Adipocyte (in vitro differentiated cells): ENCODE results near the gene DNAJC2.
A peak's percentile ranks its signal among the peaks of the same experiment; 100 is the strongest.

Experiments
- DNase-seq: peaks from one replicate; pipeline ENCODE4 v3.0.0-alpha.2; 2015; ENCODE audit warnings: low read depth
- H3K27me3 ChIP-seq: replicated peaks from 2 replicates; pipeline ENCODE4 v1.7.0; 2013; ENCODE audit warnings: mild to moderate bottlenecking, low read length, moderate library complexity; ENCODE audit not compliant: control insufficient read depth, insufficient read depth
- H3K36me3 ChIP-seq: 2 replicates; pipeline ENCODE4 v1.7.0; 2013; ENCODE audit warnings: low read length, mild to moderate bottlenecking, moderate library complexity; ENCODE audit not compliant: control insufficient read depth, insufficient read depth, severe bottlenecking
- H3K4me1 ChIP-seq: 2 replicates; pipeline ENCODE4 v1.7.0; 2013; ENCODE audit warnings: mild to moderate bottlenecking, low read length, moderate library complexity; ENCODE audit not compliant: control insufficient read depth, insufficient read depth
- H3K4me3 ChIP-seq: 2 replicates; pipeline ENCODE4 v1.7.0; 2013; ENCODE audit warnings: mild to moderate bottlenecking, low read length, moderate library complexity
- H3K9ac ChIP-seq: 2 replicates; pipeline ENCODE4 v1.7.0; 2013; ENCODE audit warnings: mild to moderate bottlenecking, low read length, moderate library complexity
- H3K9me3 ChIP-seq: 2 replicates; pipeline ENCODE4 v1.7.0; 2013; ENCODE audit warnings: mild to moderate bottlenecking, low read length, moderate library complexity; ENCODE audit not compliant: control insufficient read depth

Gene DNAJC2

GRCh38 chr7:103336761-103337160, 7.8 kb downstream of the DNAJC2 start:
- no peaks in the 10 kb centered on the region for H3K9me3 ChIP-seq
- DNase-seq, result no peak
- H3K36me3 ChIP-seq, result peaks cover 80% of the 10 kb centered on the region
- H3K4me1 ChIP-seq, result peaks cover 5% of the 10 kb centered on the region
- H3K27me3 ChIP-seq, result no peaks in the 10 kb centered on the region
- no peak overlapping the region for H3K9ac ChIP-seq
- H3K4me3 ChIP-seq, result no peak overlapping the region

- Histone ChIP-seq H3K36me3 (peaks cover 80% of the 10 kb centered on the region), H3K9ac (no peak overlapping the region), H3K9me3 (no peaks in the 10 kb centered on the region), H3K4me1 (no peaks in the 10 kb centered on the region), H3K4me3 (no peak overlapping the region), H3K27me3 (no peaks in the 10 kb centered on the region)
- no peak for DNase-seq
These were observed 18.8 kb downstream of the DNAJC2 start for GRCh38 chr7:103325744-103326143.

- Histone ChIP-seq H3K36me3 (peaks cover 98% of the 10 kb centered on the region), H3K9me3 (no peaks in the 10 kb centered on the region)
These were observed 27.6 kb downstream of the DNAJC2 start for GRCh38 chr7:103317009-103317408.

GRCh38 chr7:103316380-103316941, 28.1 kb downstream of the DNAJC2 start:
- no peak for DNase-seq
- Histone ChIP-seq H3K27me3 (no peaks in the 10 kb centered on the region), H3K36me3 (peaks cover 98% of the 10 kb centered on the region), H3K4me1 (peaks cover 11% of the 10 kb centered on the region), H3K9me3 (no peaks in the 10 kb centered on the region), H3K4me3 (no peak overlapping the region), H3K9ac (no peak overlapping the region)

More at GRCh38 chr7:103317009-103317408, 27.6 kb downstream of the DNAJC2 start:
- no peak overlapping the region for H3K9ac ChIP-seq
- no peak for DNase-seq
- H3K27me3 ChIP-seq, result no peaks in the 10 kb centered on the region
- no peak overlapping the region for H3K4me3 ChIP-seq
- peaks cover 11% of the 10 kb centered on the region for H3K4me1 ChIP-seq

GRCh38 chr7:103314852-103315251, 29.7 kb downstream of the DNAJC2 start:
- Histone ChIP-seq H3K36me3 (peaks cover 99% of the 10 kb centered on the region), H3K4me1 (peaks cover 11% of the 10 kb centered on the region), H3K4me3 (no peak overlapping the region), H3K9me3 (no peaks in the 10 kb centered on the region), H3K27me3 (no peaks in the 10 kb centered on the region), H3K9ac (no peak overlapping the region)
- DNase-seq, result no peak

GRCh38 chr7:103307503-103308231, 36.9 kb downstream of the DNAJC2 start:
- peaks cover 93% of the 10 kb centered on the region for H3K36me3 ChIP-seq
- peaks cover 9% of the 10 kb centered on the region for H3K4me1 ChIP-seq
- H3K9ac ChIP-seq, result no peak overlapping the region
- peaks cover 3% of the 10 kb centered on the region for H3K9me3 ChIP-seq
- DNase-seq, result no peak
- H3K27me3 ChIP-seq, result no peaks in the 10 kb centered on the region
- no peak overlapping the region for H3K4me3 ChIP-seq

- Histone ChIP-seq H3K9ac (no peak overlapping the region), H3K4me1 (peaks cover 29% of the 10 kb centered on the region), H3K9me3 (peaks cover 3% of the 10 kb centered on the region), H3K4me3 (no peak overlapping the region), H3K36me3 (peaks cover 70% of the 10 kb centered on the region), H3K27me3 (no peaks in the 10 kb centered on the region)
- DNase-seq, result no peak
These were observed 43.1 kb downstream of the DNAJC2 start for GRCh38 chr7:103301441-103301840.

- DNase-seq, result no peak
- H3K9me3 ChIP-seq, result peaks cover 3% of the 10 kb centered on the region
- peaks cover 23% of the 10 kb centered on the region for H3K4me1 ChIP-seq
- peaks cover 55% of the 10 kb centered on the region for H3K36me3 ChIP-seq
- H3K9ac ChIP-seq, result peak overlapping the region; percentile 28
- no peak overlapping the region for H3K4me3 ChIP-seq
- H3K27me3 ChIP-seq, result no peaks in the 10 kb centered on the region
These were observed 44.9 kb downstream of the DNAJC2 start for GRCh38 chr7:103299660-103300059.

GRCh38 chr7:103297837-103298179, 46.8 kb downstream of the DNAJC2 start:
- H3K4me1 ChIP-seq, result peaks cover 22% of the 10 kb centered on the region
- H3K27me3 ChIP-seq, result no peaks in the 10 kb centered on the region
- DNase-seq, result no peak
- peak overlapping the region; percentile 84 for H3K4me3 ChIP-seq
- H3K9ac ChIP-seq, result peak overlapping the region; percentile 89
- H3K36me3 ChIP-seq, result peaks cover 37% of the 10 kb centered on the region
- no peaks in the 10 kb centered on the region for H3K9me3 ChIP-seq

GRCh38 chr7:103296901-103297836, 47.4 kb downstream of the DNAJC2 start, which contains the start of gene PMPCB:
Gene PMPCB (plus strand): TSS chr7:103297435. CDS start chr7:103297460, 25 bp downstream.
- peak within 1 kb of the TSS; percentile 89 for H3K9ac ChIP-seq
- H3K9me3 ChIP-seq, result no peaks in the 10 kb centered on the region
- H3K4me3 ChIP-seq, result peak within 1 kb of the TSS; percentile 84
- no peaks in the 10 kb centered on the region for H3K27me3 ChIP-seq
- H3K4me1 ChIP-seq, result peaks cover 16% of the 10 kb centered on the region
- peak; percentile 97 for DNase-seq
- H3K36me3 ChIP-seq, result peaks cover 33% of the 10 kb centered on the region

GRCh38 chr7:103293526-103293925, 51.0 kb downstream of the DNAJC2 start:
- Histone ChIP-seq H3K27me3 (peaks cover 4% of the 10 kb centered on the region), H3K36me3 (no peaks in the 10 kb centered on the region), H3K9me3 (no peaks in the 10 kb centered on the region), H3K4me3 (no peak overlapping the region), H3K4me1 (peaks cover 7% of the 10 kb centered on the region), H3K9ac (no peak overlapping the region)
- DNase-seq, result no peak
